ENCODE measurements around the gene ATP11B. TPM values are rescaled to one million over a fixed set of nuclear protein-coding genes. Genes with fewer than 3 reads are reported as not detected.

Gene ATP11B
- total RNA-seq, 1 experiment from 2014 or later = 58.1 TPM

- H3K27me3 Mint-ChIP-seq (ENCODE audit: insufficient read depth, unreplicated experiment) = no peaks in the 10 kb centered on the region
- no peak overlapping the region for H3K27ac Mint-ChIP-seq (ENCODE audit: unreplicated experiment)
- H3K27me3 ChIP-seq (replicated peaks; ENCODE audit: control insufficient read depth, insufficient read depth, low read length) = no peaks in the 10 kb centered on the region
- no peak for DNase-seq
- H3K9me3 Mint-ChIP-seq (ENCODE audit: unreplicated experiment) = no peaks in the 10 kb centered on the region
- H3K36me3 ChIP-seq (ENCODE audit: control insufficient read depth, insufficient read depth, low read length) = no peaks in the 10 kb centered on the region; the same call in 1 of the 2 replicates
- ChIA-PET CTCF (no interaction called here), POLR2A (no interaction called here)
- H3K9me3 ChIP-seq = no peaks in the 10 kb centered on the region
- no peak overlapping the region for H3K4me3 Mint-ChIP-seq (ENCODE audit: unreplicated experiment)
- peaks cover 10% of the 10 kb centered on the region for H3K4me1 ChIP-seq
- H3K36me3 Mint-ChIP-seq (ENCODE audit: insufficient read depth, unreplicated experiment) = peaks cover 7% of the 10 kb centered on the region
- TF ChIP-seq CTCF (IDR thresholded peaks at IDR 0.05; ENCODE audit: insufficient read depth in 1 of 2, low read depth in 1 of 2, low read length in 1 of 2, severe bottlenecking in 1 of 2, unreplicated experiment in 1 of 2) = no peak
- H3K4me3 ChIP-seq (ENCODE audit: low read depth, low read length) = no peak overlapping the region
- BruUV-seq (replicated peaks) = no TSS peak
- H3K4me1 Mint-ChIP-seq (ENCODE audit: low read depth, unreplicated experiment) = peaks cover 15% of the 10 kb centered on the region
- intact Hi-C loops (cut with micrococcal nuclease; ENCODE audit: unreplicated experiment) = no loop called here
These were observed 172.6 kb downstream of the ATP11B start for GRCh38 chr3:182965861-182966366.

- no peaks in the 10 kb centered on the region for H3K36me3 ChIP-seq (ENCODE audit: control insufficient read depth, insufficient read depth, low read length)
- no peaks in the 10 kb centered on the region for H3K27me3 ChIP-seq (replicated peaks; ENCODE audit: control insufficient read depth, insufficient read depth, low read length)
- no peak overlapping the region for H3K4me3 ChIP-seq (ENCODE audit: low read depth, low read length)
- no peak for DNase-seq
- peaks cover 17% of the 10 kb centered on the region for H3K4me1 Mint-ChIP-seq (ENCODE audit: low read depth, unreplicated experiment)
- TF ChIP-seq CTCF (IDR thresholded peaks at IDR 0.05; ENCODE audit: insufficient read depth in 1 of 2, low read depth in 1 of 2, low read length in 1 of 2, severe bottlenecking in 1 of 2, unreplicated experiment in 1 of 2) = no peak
- no peak overlapping the region for H3K27ac Mint-ChIP-seq (ENCODE audit: unreplicated experiment)
- no peaks in the 10 kb centered on the region for H3K9me3 Mint-ChIP-seq (ENCODE audit: unreplicated experiment)
- H3K36me3 Mint-ChIP-seq (ENCODE audit: insufficient read depth, unreplicated experiment) = peaks cover 7% of the 10 kb centered on the region
- no peaks in the 10 kb centered on the region for H3K9me3 ChIP-seq
- H3K27me3 Mint-ChIP-seq (ENCODE audit: insufficient read depth, unreplicated experiment) = no peaks in the 10 kb centered on the region
- CTCF ChIA-PET = no interaction called here
- H3K4me3 Mint-ChIP-seq (ENCODE audit: unreplicated experiment) = no peak overlapping the region
- peaks cover 11% of the 10 kb centered on the region for H3K4me1 ChIP-seq
- intact Hi-C loops (cut with micrococcal nuclease; ENCODE audit: unreplicated experiment) = no loop called here
- POLR2A ChIA-PET = no interaction called here
- BruUV-seq (replicated peaks) = no TSS peak
These were observed 174.2 kb downstream of the ATP11B start for GRCh38 chr3:182967218-182968204.

- H3K9me3 Mint-ChIP-seq (ENCODE audit: unreplicated experiment) = no peaks in the 10 kb centered on the region
- no peak overlapping the region for H3K27ac Mint-ChIP-seq (ENCODE audit: unreplicated experiment)
- H3K4me3 ChIP-seq (ENCODE audit: low read depth, low read length) = no peak overlapping the region
- H3K36me3 ChIP-seq (ENCODE audit: control insufficient read depth, insufficient read depth, low read length) = no peaks in the 10 kb centered on the region
- BruUV-seq (replicated peaks) = no TSS peak
- H3K9me3 ChIP-seq = no peaks in the 10 kb centered on the region
- H3K27me3 Mint-ChIP-seq (ENCODE audit: insufficient read depth, unreplicated experiment) = no peaks in the 10 kb centered on the region
- DNase-seq = no peak
- H3K36me3 Mint-ChIP-seq (ENCODE audit: insufficient read depth, unreplicated experiment) = peaks cover 7% of the 10 kb centered on the region
- no peak overlapping the region for H3K4me3 Mint-ChIP-seq (ENCODE audit: unreplicated experiment)
- ChIA-PET CTCF (no interaction called here), POLR2A (no interaction called here)
- H3K27me3 ChIP-seq (replicated peaks; ENCODE audit: control insufficient read depth, insufficient read depth, low read length) = no peaks in the 10 kb centered on the region
- H3K4me1 Mint-ChIP-seq (ENCODE audit: low read depth, unreplicated experiment) = peaks cover 17% of the 10 kb centered on the region
- H3K4me1 ChIP-seq = peaks cover 11% of the 10 kb centered on the region
- no peak for TF ChIP-seq CTCF (IDR thresholded peaks at IDR 0.05; ENCODE audit: insufficient read depth in 1 of 2, low read depth in 1 of 2, low read length in 1 of 2, severe bottlenecking in 1 of 2, unreplicated experiment in 1 of 2)
- intact Hi-C loops (cut with micrococcal nuclease; ENCODE audit: unreplicated experiment) = no loop called here
These were observed 176.0 kb downstream of the ATP11B start for GRCh38 chr3:182969277-182969676.
